ENCODE data around the gene PCK1. TPM values are rescaled to one million over a fixed set of nuclear protein-coding genes. Genes with fewer than 3 reads are reported as not detected.

The PCK1 gene
- total RNA-seq, 1 experiment from 2014 or later = 0.49 TPM

GRCh38 chr20:57523782-57524181 lies 37.1 kb upstream of the PCK1 start:
- ATAC-seq (no peak; the same call in 1 of the 2 replicates), DNase-seq (ENCODE audit: low read depth, low spot score) (no peak)
- Histone ChIP-seq H3K27ac (ENCODE audit: low read depth, low read length) (no peak overlapping the region), H3K4me2 (ENCODE audit: low read length) (no peak overlapping the region), H3K9ac (ENCODE audit: low read length) (no peak overlapping the region), H3K79me2 (ENCODE audit: insufficient read depth, low read length) (no peaks in the 10 kb centered on the region), H4K20me1 (ENCODE audit: insufficient read depth) (no peaks in the 10 kb centered on the region), H3K4me3 (replicated peaks in 1 of 2; ENCODE audit: low read depth in 1 of 2, low read length in 2 of 2) (no peak overlapping the region), H3K9me3 (ENCODE audit: control insufficient read depth in 1 of 2, insufficient read depth in 1 of 2, low read depth in 1 of 2, low read length in 2 of 2) (no peaks in the 10 kb centered on the region), H3K36me3 (ENCODE audit: control insufficient read depth in 1 of 2, insufficient read depth in 2 of 2, low read length in 2 of 2) (no peaks in the 10 kb centered on the region), H3K4me1 (ENCODE audit: control insufficient read depth in 1 of 2, insufficient read depth in 2 of 2, low read length in 2 of 2) (no peaks in the 10 kb centered on the region), H2AFZ (ENCODE audit: low read depth, low read length, poor library complexity, severe bottlenecking) (no peak overlapping the region), H3K27me3 (ENCODE audit: insufficient read depth, low read length) (peaks cover 14% of the 10 kb centered on the region; the same call in 1 of the 2 replicates), H3K9me2 (ENCODE audit: insufficient read depth) (no peaks in the 10 kb centered on the region)
- RAD21 ChIA-PET (ENCODE audit: low non-redundant PET in 1 of 2, low total read pairs in 2 of 2, uncharacterized antibody in 2 of 2, unreplicated experiment in 2 of 2) = no interaction called here
- intact Hi-C loops (cut with micrococcal nuclease) = no loop called here
- POLR2A ChIA-PET = no interaction called here
- no peak for TF ChIP-seq MAX (IDR thresholded peaks at IDR 0.05)
- TF ChIP-seq EZH2phosphoT487 (IDR thresholded peaks at IDR 0.05; ENCODE audit: borderline replicate concordance) = no peak
- no peak for TF ChIP-seq JUND (IDR thresholded peaks at IDR 0.05)
- CTCF ChIA-PET = no interaction called here
- no TSS peak for BruUV-seq (replicated peaks)

GRCh38 chr20:57524511-57525176 lies 36.3 kb upstream of the PCK1 start, which contains the start of gene CTCFL:
TSS of gene CTCFL (minus strand) at chr20:57525140. CDS start at chr20:57524205, 935 bp downstream.
- DNase-seq (ENCODE audit: low read depth, low spot score) (no peak), ATAC-seq (no peak)
- ChIA-PET POLR2A (no interaction called here), CTCF (no interaction called here), RAD21 (ENCODE audit: low non-redundant PET in 1 of 2, low total read pairs in 2 of 2, uncharacterized antibody in 2 of 2, unreplicated experiment in 2 of 2) (no interaction called here)
- Histone ChIP-seq H3K27ac (ENCODE audit: low read depth, low read length) (no peak within 1 kb of the TSS), H3K9me3 (ENCODE audit: control insufficient read depth in 1 of 2, insufficient read depth in 1 of 2, low read depth in 1 of 2, low read length in 2 of 2) (no peaks in the 10 kb centered on the region), H3K4me3 (replicated peaks in 1 of 2; ENCODE audit: low read depth in 1 of 2, low read length in 2 of 2) (no peak within 1 kb of the TSS), H2AFZ (ENCODE audit: low read depth, low read length, poor library complexity, severe bottlenecking) (no peak within 1 kb of the TSS), H3K27me3 (ENCODE audit: insufficient read depth, low read length) (peaks cover 7% of the 10 kb centered on the region; the same call in 1 of the 2 replicates), H3K9ac (ENCODE audit: low read length) (no peak within 1 kb of the TSS), H4K20me1 (ENCODE audit: insufficient read depth) (no peaks in the 10 kb centered on the region), H3K4me1 (ENCODE audit: control insufficient read depth in 1 of 2, insufficient read depth in 2 of 2, low read length in 2 of 2) (no peaks in the 10 kb centered on the region), H3K4me2 (ENCODE audit: low read length) (no peak within 1 kb of the TSS), H3K36me3 (ENCODE audit: control insufficient read depth in 1 of 2, insufficient read depth in 2 of 2, low read length in 2 of 2) (no peaks in the 10 kb centered on the region), H3K79me2 (ENCODE audit: insufficient read depth, low read length) (no peaks in the 10 kb centered on the region), H3K9me2 (ENCODE audit: insufficient read depth) (no peaks in the 10 kb centered on the region)
- intact Hi-C loops (cut with micrococcal nuclease) = no loop called here
- no peak for TF ChIP-seq CTCF (IDR thresholded peaks at IDR 0.05 in 2 of 3, conservative IDR thresholded peaks at IDR 0.05 in 1 of 3; ENCODE audit: borderline replicate concordance in 1 of 3, insufficient read depth in 1 of 3, low read depth in 2 of 3, low read length in 2 of 3)
- no peak for TF ChIP-seq POLR2A (IDR thresholded peaks at IDR 0.05; ENCODE audit: borderline replicate concordance, extremely low read depth, insufficient read depth, insufficient read length)
- no peak for TF ChIP-seq ZNF274 (IDR thresholded peaks at IDR 0.05; ENCODE audit: low read depth, low read length)
- no TSS peak for BruUV-seq (replicated peaks)

Measured in HCT116 (cell line).